Immature natural killer cell (primary cell): ENCODE data around the gene LRP6. TPM values are rescaled to one million over a fixed set of nuclear protein-coding genes. Genes with fewer than 3 reads are reported as not detected.

Source experiments
- DNase-seq, 3 donors: peaks; one replicate each; pipeline ENCODE4 v3.0.0; 2022; ENCODE audit warnings: mixed read lengths in 1 of 3
- H3K27ac Mint-ChIP-seq, 6 donors: one replicate each; pipeline ENCODE4 v1.8.0; 2020; ENCODE audit warnings: mixed read lengths in 6 of 6, mild to moderate bottlenecking in 5 of 6, inconsistent platforms in 4 of 6, moderate library complexity in 3 of 6
- H3K27me3 Mint-ChIP-seq, 3 donors: one replicate each; pipeline ENCODE4 v1.8.0; 2020 to 2021; ENCODE audit warnings: low read depth in 3 of 3, mild to moderate bottlenecking in 3 of 3, mixed read lengths in 3 of 3, moderate library complexity in 3 of 3, inconsistent platforms in 1 of 3
- H3K36me3 Mint-ChIP-seq, 3 donors: one replicate each; pipeline ENCODE4 v1.8.0; 2020; ENCODE audit warnings: mixed read lengths in 3 of 3, inconsistent platforms in 2 of 3, mild to moderate bottlenecking in 2 of 3
- H3K4me1 Mint-ChIP-seq, 2 donors: one replicate each; pipeline ENCODE4 v1.8.0; 2020; ENCODE audit warnings: inconsistent platforms in 2 of 2, mild to moderate bottlenecking in 2 of 2, mixed read lengths in 2 of 2, moderate library complexity in 1 of 2
- H3K4me3 Mint-ChIP-seq, 5 donors: one replicate each; pipeline ENCODE4 v1.8.0; 2020; ENCODE audit warnings: mild to moderate bottlenecking in 5 of 5, mixed read lengths in 5 of 5, inconsistent platforms in 3 of 5, moderate library complexity in 3 of 5
- H3K9me3 Mint-ChIP-seq, 6 donors: one replicate each; pipeline ENCODE4 v1.8.0; 2020; ENCODE audit warnings: mild to moderate bottlenecking in 6 of 6, mixed read lengths in 6 of 6, inconsistent platforms in 4 of 6, moderate library complexity in 3 of 6
- polyA plus RNA-seq, 3 donors: library from polyadenylated mRNA; unstranded; fragments of 300-500 nt; fragmentation: Illumina TruSeq; gene quantifications; one replicate each; pipeline ENCODE4 v1.2.3, GENCODE V29; 2021

Gene LRP6
- polyA plus RNA-seq, 3 donors from 2014 or later: not detected

DNA sequence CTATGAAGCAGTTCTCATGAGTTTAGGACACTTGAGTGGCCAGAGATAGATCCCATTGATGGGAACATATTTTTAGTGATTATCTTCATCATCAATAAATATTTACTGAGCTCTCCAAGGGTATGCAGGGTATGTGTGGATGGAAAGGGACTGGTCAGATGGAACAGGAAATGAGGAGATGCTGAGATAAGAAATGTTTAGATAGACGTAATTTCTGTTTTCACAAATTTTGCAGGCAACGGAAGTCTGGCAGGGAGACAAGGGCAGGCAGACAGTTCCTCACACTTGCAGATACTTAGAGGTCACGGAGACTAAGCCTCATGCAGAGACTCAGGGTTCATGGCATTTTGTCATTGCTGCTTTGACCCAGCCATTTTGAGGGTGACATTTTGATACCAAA, 171.8 kb downstream of the LRP6 start:
- H3K27ac Mint-ChIP-seq: no peak overlapping the region
- H3K36me3 Mint-ChIP-seq: no peaks in the 10 kb centered on the region
- H3K4me3 Mint-ChIP-seq: no peak overlapping the region

DNA sequence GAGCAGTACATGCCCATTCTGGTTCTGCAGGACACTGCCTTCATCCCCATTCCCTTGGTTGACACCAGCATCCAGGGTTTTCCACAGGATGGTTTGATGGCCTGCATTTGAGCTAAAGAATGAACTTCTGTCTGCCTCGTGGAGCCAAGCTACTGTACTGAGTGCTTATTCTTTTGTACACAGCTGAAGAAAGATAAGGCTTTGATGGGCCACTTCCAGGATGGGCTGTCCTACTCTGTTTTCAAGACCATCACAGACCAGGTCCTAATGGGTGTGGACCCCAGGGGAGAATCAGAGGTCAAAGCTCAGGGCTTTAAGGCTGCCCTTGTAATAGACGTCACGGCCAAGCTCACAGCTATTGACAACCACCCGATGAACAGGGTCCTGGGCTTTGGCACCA, 172.4 kb downstream of the LRP6 start:
- Mint-ChIP-seq H3K4me3 (no peak overlapping the region), H3K36me3 (no peaks in the 10 kb centered on the region), H3K27me3 (peaks cover 1 to 14% (median 2%) of the 10 kb centered on the region in 3 donors), H3K4me1 (no peaks in the 10 kb centered on the region), H3K27ac (no peak overlapping the region), H3K9me3 (peaks cover 0 to 2% (median 0%) of the 10 kb centered on the region in 6 donors)
- DNase-seq: no peak

More for the DNA sequence above, 171.8 kb downstream of the LRP6 start:
- peaks cover 2 to 16% (median 2%) of the 10 kb centered on the region in 3 donors for H3K27me3 Mint-ChIP-seq
- H3K9me3 Mint-ChIP-seq: peaks cover 0 to under 1% (median 0%) of the 10 kb centered on the region in 6 donors
- no peaks in the 10 kb centered on the region for H3K4me1 Mint-ChIP-seq
- no peak for DNase-seq

DNA sequence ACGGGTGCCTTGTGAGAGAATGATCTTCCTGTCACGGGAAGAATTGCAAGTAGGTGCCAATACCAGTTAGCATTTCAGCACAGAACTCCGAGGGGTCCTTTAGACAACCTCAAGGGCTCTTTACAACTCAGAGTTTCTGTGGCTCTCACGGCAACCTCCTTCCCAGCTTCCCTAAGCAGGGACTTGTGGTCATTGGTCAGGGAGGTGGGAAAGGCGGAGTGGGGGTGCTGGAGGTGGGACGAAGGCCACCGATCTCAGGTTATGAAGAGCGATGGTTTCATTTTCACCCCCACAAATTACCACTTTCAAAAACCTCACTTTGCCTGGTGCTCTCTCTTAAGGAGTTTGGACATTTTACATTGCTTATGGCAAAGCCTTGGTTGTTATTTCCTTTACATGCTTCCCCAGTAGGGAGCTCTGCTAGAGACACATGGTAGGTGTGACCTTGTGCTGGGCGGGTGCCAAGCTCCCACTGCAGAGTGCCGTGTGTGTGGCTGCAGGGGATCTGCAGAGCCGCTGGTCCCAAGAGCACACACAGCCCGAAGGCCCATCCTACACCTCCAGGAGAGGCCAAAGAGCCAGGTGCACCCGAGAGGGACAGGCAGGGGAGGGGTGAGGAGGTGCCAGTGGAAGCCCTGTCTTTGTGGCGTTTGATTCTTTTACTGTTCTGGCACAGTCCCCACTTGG, 174.7 kb downstream of the LRP6 start:
- H3K4me3 Mint-ChIP-seq: no peak overlapping the region
- no peaks in the 10 kb centered on the region for H3K4me1 Mint-ChIP-seq
- H3K27ac Mint-ChIP-seq: no peak overlapping the region
- peaks cover 0 to 2% (median 0%) of the 10 kb centered on the region in 6 donors for H3K9me3 Mint-ChIP-seq
- no peaks in the 10 kb centered on the region for H3K36me3 Mint-ChIP-seq
- peaks cover 0 to 17% (median 3%) of the 10 kb centered on the region in 3 donors for H3K27me3 Mint-ChIP-seq
- DNase-seq: no peak

DNA sequence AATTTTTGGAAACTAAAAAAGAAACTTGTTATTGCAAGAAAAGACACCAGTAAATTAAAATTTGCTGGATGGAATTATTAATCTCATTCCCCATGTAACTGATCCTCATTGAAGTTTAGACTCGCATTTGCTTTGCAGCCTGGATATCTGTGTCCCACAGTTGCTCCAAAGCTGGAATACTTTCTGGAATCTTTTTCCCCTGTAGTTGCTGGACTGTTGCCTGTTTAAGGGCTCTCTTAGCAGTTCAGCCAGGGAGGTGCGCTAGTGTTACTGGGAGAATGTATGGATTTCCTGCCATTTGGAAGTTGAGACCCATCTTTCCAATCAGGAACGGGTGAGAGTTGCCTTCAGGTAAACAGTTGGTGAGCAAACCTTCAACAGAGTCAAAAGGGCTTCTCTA, 175.8 kb downstream of the LRP6 start:
- no peaks in the 10 kb centered on the region for H3K4me1 Mint-ChIP-seq
- H3K27ac Mint-ChIP-seq: no peak overlapping the region
- H3K4me3 Mint-ChIP-seq: no peak overlapping the region
- H3K27me3 Mint-ChIP-seq: peaks cover 0 to 16% (median 4%) of the 10 kb centered on the region in 3 donors
- H3K9me3 Mint-ChIP-seq: peaks cover 0 to 2% (median 0%) of the 10 kb centered on the region in 6 donors
- H3K36me3 Mint-ChIP-seq: no peaks in the 10 kb centered on the region
- DNase-seq: no peak

DNA sequence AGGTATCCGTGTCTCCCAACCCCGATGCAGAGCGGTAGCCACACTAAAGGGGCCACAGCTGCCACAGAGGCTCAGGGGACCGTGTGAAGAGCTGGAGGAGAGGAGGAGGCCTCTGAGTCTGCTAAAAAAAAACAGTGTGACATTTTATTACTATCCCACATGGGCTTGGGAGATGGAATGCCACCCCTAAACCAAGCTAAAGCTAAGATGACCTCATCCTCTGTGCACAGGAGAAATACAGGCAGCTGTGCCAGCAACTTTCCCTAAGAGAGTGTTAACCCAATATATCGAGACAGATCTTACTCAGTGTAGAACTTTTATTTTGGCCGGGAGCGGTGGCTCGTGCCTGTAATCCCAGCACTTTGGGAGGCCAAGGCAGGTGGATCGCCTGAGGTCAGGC, 178.1 kb downstream of the LRP6 start:
- H3K4me1 Mint-ChIP-seq: no peaks in the 10 kb centered on the region
- H3K27ac Mint-ChIP-seq: no peak overlapping the region
- no peak overlapping the region for H3K4me3 Mint-ChIP-seq
- H3K9me3 Mint-ChIP-seq: peaks cover 0 to 2% (median 0%) of the 10 kb centered on the region in 6 donors
- H3K36me3 Mint-ChIP-seq: no peaks in the 10 kb centered on the region
- peaks cover 0 to 7% (median 4%) of the 10 kb centered on the region in 3 donors for H3K27me3 Mint-ChIP-seq
- no peak for DNase-seq

DNA sequence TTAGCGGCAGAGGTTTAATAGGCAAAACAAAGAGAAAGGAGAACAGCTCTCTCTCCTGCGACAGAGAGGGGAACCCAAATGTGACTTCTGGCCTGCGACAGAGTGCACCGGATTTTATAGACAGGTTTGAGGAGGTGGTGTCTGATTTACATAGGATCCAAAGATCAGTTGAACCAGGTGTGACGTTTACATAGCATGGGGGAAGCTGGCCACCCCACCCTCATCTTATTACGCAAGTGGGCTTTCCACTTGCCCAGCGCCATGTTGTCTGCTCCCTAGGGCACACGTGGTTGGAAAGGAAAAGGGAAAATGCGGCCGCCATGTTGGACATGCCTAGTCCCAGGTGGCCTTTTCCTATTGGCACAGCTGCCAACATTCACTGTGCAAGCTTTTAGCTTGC, 178.7 kb downstream of the LRP6 start:
- peaks cover 0 to 7% (median 4%) of the 10 kb centered on the region in 3 donors for H3K27me3 Mint-ChIP-seq
- no peak overlapping the region for H3K27ac Mint-ChIP-seq
- H3K4me1 Mint-ChIP-seq: no peaks in the 10 kb centered on the region
- peaks cover 0 to 2% (median 0%) of the 10 kb centered on the region in 6 donors for H3K9me3 Mint-ChIP-seq
- no peak overlapping the region for H3K4me3 Mint-ChIP-seq
- DNase-seq: no peak
- H3K36me3 Mint-ChIP-seq: no peaks in the 10 kb centered on the region

DNA sequence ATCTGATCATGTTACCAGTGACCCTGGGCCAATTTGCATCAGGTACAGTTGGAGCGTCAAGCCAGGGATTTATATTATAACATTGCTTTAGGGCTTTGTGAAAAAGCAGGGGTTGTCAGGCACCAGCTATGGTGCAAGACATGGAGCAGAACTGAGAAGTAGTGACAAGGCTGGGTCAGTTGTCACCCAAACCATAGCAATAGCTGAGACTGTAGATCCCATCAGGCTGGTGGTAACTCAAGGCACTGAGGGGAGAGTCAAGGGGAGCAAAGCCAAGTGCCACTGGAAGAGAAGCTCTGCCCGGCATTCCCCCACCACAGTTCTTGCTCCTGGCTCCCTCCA, 179.2 kb downstream of the LRP6 start:
- H3K27me3 Mint-ChIP-seq: peaks cover 0 to 6% (median 4%) of the 10 kb centered on the region in 3 donors
- peaks cover 0 to 2% (median 0%) of the 10 kb centered on the region in 6 donors for H3K9me3 Mint-ChIP-seq
- no peaks in the 10 kb centered on the region for H3K4me1 Mint-ChIP-seq
- no peak overlapping the region for H3K4me3 Mint-ChIP-seq
- H3K27ac Mint-ChIP-seq: no peak overlapping the region
- no peak for DNase-seq
- H3K36me3 Mint-ChIP-seq: no peaks in the 10 kb centered on the region

DNA sequence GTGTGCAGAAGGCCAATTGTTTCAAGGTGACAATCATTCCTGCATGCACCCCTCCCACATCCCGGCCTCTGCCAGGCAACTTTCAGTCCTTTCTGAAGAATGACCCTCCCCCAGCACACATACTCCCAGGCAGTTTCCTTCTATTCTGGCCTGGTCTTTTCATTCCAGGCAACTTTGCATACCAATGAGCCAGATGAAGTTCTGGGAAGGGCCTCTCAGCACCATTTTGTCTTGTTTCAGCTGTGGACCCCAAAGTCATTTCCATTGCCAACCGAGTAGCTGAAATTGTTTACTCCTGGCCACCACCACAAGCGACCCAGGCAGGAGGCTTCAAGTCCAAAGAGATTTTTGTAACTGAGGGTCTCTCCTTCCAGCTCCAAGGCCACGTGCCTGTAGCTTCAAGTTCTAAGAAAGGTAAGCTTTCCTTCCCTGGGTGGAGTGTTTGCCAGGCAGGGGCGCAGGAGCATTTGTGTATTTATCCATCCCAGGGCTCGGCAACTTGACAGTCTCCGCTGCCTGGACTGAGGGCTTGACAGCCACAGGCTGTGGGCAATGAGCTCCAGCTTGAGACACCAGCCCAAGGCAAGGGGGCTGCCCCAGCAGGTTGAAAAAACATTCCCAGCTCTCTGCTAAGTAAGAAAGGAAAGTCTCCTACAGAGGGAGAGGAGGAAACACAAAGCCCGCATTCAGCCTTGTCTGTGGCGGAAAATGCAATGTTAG, 179.7 kb downstream of the LRP6 start:
- Mint-ChIP-seq H3K36me3 (no peaks in the 10 kb centered on the region), H3K27me3 (peaks cover 0 to 6% (median 4%) of the 10 kb centered on the region in 3 donors), H3K9me3 (peaks cover 0 to 2% (median 0%) of the 10 kb centered on the region in 6 donors), H3K4me3 (no peak overlapping the region), H3K4me1 (no peaks in the 10 kb centered on the region), H3K27ac (no peak overlapping the region)
- DNase-seq: no peak

DNA sequence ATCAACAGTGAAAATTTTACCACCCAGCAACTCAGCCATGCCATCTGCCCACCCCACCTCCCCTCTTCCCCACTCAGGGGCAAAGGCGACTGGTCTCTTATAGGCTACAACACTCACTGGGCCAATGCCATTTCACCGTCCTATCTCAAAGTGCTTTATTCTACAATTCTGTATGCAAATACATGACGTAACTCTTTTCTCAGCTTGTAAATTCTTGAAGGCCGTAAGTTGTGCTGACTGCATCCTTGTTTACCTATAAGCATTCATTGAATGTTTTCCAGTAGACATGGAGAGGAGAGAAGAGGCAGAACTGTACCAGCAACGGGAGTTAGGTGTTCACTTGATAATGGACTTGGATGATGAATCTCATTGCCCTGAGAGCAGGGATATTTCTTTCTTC, 180.5 kb downstream of the LRP6 start:
- no peaks in the 10 kb centered on the region for H3K36me3 Mint-ChIP-seq
- H3K4me3 Mint-ChIP-seq: no peak overlapping the region
- no peaks in the 10 kb centered on the region for H3K4me1 Mint-ChIP-seq
- peaks cover 0 to 2% (median 0%) of the 10 kb centered on the region in 6 donors for H3K9me3 Mint-ChIP-seq
- DNase-seq: no peak
- peaks cover 0 to 4% (median 3%) of the 10 kb centered on the region in 3 donors for H3K27me3 Mint-ChIP-seq
- H3K27ac Mint-ChIP-seq: no peak overlapping the region

DNA sequence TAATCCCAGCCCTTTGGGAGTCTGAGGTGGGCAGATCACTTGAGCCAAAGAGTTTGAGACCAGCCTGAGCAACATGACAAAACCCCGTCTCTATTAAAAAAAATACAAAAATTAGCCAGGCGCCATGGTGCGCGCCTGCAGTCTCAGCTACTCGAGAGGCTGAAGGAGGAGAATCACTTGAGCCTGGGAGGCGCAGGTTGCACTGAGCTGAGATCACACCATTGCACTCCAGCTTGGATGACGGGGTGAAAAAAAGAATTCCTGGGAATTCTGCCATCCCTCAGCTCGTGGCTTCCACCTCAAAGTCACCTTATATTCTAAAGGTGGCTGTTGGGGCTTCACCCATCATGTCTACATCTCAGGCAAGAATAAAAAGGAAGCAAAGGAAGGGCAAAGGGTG, 183.2 kb downstream of the LRP6 start:
- Mint-ChIP-seq H3K27me3 (peaks cover 0 to 11% (median 3%) of the 10 kb centered on the region in 3 donors), H3K4me1 (no peaks in the 10 kb centered on the region), H3K9me3 (no peaks in the 10 kb centered on the region), H3K27ac (no peak overlapping the region), H3K36me3 (no peaks in the 10 kb centered on the region), H3K4me3 (no peak overlapping the region)
- DNase-seq: no peak

DNA sequence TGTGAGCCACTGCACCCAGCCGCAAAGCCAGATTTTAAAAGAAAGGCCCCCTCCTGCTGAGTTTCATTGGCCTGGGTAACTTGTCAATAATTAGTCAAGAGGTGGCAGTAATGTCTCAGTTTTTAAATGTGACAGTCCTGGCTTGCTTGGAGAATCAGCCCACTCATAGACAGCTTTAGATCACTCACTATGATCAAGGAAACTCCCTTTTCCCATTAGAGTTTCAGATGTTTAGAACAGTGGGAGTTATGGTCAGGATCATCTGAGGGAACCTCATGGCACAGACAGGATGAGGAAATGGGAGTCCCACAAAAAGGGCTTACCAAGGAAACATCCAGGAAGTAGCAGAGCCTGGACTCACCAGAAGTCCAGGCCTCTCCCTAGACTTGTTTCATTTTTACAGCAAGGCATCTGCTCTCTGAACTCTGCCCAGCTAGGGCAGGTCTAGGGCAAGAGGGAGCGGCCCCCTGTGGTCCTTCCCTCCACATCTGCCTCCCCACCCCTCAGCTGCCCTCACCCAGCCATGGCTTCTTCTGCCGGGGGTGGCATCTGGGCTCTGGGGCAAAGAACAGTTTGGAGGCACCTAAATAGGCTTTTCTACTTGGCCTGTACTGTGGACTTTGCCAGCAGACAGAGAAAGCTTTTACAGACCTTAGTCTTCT, 184.9 kb downstream of the LRP6 start:
- H3K27me3 Mint-ChIP-seq: peaks cover 0 to 13% (median 0%) of the 10 kb centered on the region in 3 donors
- H3K36me3 Mint-ChIP-seq: no peaks in the 10 kb centered on the region
- DNase-seq: no peak
- no peak overlapping the region for H3K27ac Mint-ChIP-seq
- no peak overlapping the region for H3K4me3 Mint-ChIP-seq
- no peaks in the 10 kb centered on the region for H3K4me1 Mint-ChIP-seq
- H3K9me3 Mint-ChIP-seq: no peaks in the 10 kb centered on the region

DNA sequence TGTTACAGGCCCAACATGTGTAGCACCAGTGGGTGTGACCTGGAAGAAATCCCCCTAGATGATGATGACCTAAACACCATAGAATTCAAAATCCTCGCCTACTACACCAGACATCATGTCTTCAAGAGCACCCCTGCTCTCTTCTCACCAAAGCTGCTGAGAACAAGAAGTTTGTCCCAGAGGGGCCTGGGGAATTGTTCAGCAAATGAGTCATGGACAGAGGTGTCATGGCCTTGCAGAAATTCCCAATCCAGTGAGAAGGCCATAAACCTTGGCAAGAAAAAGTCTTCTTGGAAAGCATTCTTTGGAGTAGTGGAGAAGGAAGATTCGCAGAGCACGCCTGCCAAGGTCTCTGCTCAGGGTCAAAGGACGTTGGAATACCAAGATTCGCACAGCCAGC, 187.6 kb downstream of the LRP6 start:
- no peak for DNase-seq
- H3K27ac Mint-ChIP-seq: no peak overlapping the region
- H3K36me3 Mint-ChIP-seq: no peaks in the 10 kb centered on the region
- no peak overlapping the region for H3K4me3 Mint-ChIP-seq
- H3K27me3 Mint-ChIP-seq: peaks cover 0 to 16% (median 2%) of the 10 kb centered on the region in 3 donors
- no peaks in the 10 kb centered on the region for H3K4me1 Mint-ChIP-seq
- H3K9me3 Mint-ChIP-seq: no peaks in the 10 kb centered on the region

DNA sequence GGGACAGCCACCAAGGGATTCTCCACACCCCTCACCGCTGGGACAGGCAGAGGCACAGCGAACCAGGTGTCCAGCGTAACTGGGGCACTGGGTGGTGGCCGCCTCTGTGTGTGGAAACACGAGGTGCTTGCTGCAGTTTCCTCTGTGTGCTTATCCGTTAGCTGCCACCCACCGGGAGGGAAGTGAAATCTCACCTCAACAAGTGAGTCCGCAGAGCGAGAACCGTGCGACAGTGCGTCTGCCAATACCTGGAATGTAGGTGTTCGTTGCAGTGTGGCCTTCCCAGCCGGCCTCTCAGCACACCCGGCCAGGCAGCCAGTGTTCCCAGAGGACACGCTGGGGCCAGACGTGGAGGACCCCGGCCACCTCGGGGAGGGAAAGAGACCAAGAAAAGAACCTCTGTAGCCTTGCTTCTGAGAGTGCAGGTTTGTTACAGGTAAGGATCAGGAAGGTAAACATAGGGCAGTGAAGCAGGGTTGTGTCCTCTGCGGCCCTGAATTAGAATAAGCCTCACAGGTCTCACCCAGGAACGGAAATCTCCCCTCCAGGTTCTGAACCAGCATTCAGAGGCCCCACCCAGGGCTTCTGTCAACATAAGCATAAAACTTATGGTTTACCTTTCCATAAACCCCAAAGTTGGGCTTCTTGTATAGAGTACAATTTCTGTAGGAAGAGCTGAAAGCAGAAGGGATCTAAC, 194.6 kb downstream of the LRP6 start:
- Mint-ChIP-seq H3K27me3 (peaks cover 5 to 13% (median 7%) of the 10 kb centered on the region in 3 donors), H3K4me3 (no peak overlapping the region), H3K36me3 (no peaks in the 10 kb centered on the region), H3K4me1 (peaks cover 0 to 7% of the 10 kb centered on the region in 2 donors), H3K9me3 (no peaks in the 10 kb centered on the region), H3K27ac (no peak overlapping the region)
- no peak for DNase-seq
